ENCODE data around the gene TREH.
"Not testable (repeated sequence)": the region's sequence is repeated elsewhere in the genome, so short reads cannot be mapped to it uniquely, and the experiment has no call there.

TREH gene

DNA sequence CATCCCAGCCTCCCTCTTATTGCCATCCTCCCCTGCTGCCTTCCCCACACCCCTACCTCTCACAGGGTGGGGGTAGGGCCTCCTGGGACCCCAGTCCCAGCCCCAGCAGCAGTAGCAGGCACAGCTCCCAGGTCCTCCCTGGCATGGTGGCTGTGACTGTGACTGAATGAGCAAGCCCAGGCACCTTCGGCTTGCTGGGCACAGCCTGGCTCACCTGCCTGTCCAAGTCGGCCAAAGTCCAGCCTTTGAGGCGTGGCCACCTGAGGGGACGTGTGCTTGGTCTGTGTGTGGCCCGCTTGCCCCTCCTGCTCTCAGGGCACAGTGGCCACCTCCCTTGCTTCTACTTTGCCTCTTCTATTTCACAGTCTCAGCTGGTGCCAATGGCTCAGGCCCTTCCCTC lies at the start of gene TREH:
TSS of gene TREH (minus strand) at position 168 of the 400 bp plus-strand sequence. CDS start at position 145, 23 bp downstream.
- no peak for DNase-seq (ENCODE audit: low read depth)
- no peak within 1 kb of the TSS for H3K4me3 ChIP-seq (ENCODE audit: low read depth, low read length)
- TF ChIP-seq CTCF (IDR thresholded peaks at IDR 0.05; ENCODE audit: insufficient read depth, low read depth, low read length, missing control alignments) = no peak

DNA sequence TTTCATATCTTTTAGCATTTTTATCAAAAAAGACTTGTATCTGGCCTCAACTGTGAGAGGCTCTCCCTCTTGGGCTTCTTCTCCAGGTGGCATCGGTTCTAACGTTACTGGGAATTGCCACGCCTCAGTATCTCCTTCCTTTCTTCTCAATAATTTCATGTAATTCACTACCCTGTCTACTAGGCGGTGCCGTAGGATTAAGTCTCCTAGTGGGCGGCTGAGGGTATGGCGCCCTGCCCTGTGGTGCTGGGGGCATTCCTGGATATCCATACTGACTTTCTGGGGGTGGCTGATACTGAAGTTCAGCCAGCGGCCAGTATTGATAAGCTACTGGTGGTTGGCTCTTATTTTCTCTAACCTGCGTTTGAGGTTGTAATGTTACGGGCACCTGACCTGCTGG lies 48.7 kb upstream of the TREH start:
- H3K4me3 ChIP-seq (ENCODE audit: low read depth, low read length); DNase-seq (ENCODE audit: low read depth): not testable (repeated sequence)

- not testable (repeated sequence) for DNase-seq (ENCODE audit: low read depth); H3K4me3 ChIP-seq (ENCODE audit: low read depth, low read length)
Measured at GRCh38 chr11:118727721-118728066, 48.2 kb upstream of the TREH start.

- not testable (repeated sequence) for H3K4me3 ChIP-seq (ENCODE audit: low read depth, low read length); DNase-seq (ENCODE audit: low read depth)
Measured at GRCh38 chr11:118727001-118727720, 47.7 kb upstream of the TREH start.

GRCh38 chr11:118721478-118722015 lies 42.1 kb upstream of the TREH start:
- not testable (repeated sequence) for DNase-seq (ENCODE audit: low read depth); H3K4me3 ChIP-seq (ENCODE audit: low read depth, low read length)

- H3K4me3 ChIP-seq (ENCODE audit: low read depth, low read length) = not testable (repeated sequence)
Measured at GRCh38 chr11:118720740-118721139, 41.3 kb upstream of the TREH start.

GRCh38 chr11:118720078-118720477 lies 40.6 kb upstream of the TREH start:
- not testable (repeated sequence) for DNase-seq (ENCODE audit: low read depth); H3K4me3 ChIP-seq (ENCODE audit: low read depth, low read length)

More at GRCh38 chr11:118720740-118721139, 41.3 kb upstream of the TREH start:
- DNase-seq (ENCODE audit: low read depth) = not testable (repeated sequence)

DNA sequence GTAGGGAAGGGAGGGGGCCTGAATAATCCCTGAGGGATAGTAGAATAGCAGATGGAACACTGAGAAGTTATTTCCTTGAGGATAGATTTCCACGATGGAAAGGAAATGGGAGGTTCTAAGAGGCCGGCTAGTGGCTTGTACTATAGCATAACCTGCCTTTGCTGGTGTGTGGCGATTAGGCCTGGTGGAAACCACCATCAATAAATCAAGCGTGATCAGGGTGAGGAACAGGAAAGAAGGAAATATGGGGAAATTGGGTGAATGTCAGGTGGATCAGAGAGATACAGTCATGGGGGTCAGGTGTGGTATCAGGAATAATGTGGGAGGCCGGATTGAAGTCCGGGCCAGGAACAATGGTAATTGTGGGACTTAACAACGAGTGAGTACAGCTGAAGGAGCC lies 39.1 kb upstream of the TREH start:
- not testable (repeated sequence) for H3K4me3 ChIP-seq (ENCODE audit: low read depth, low read length); DNase-seq (ENCODE audit: low read depth)

DNA sequence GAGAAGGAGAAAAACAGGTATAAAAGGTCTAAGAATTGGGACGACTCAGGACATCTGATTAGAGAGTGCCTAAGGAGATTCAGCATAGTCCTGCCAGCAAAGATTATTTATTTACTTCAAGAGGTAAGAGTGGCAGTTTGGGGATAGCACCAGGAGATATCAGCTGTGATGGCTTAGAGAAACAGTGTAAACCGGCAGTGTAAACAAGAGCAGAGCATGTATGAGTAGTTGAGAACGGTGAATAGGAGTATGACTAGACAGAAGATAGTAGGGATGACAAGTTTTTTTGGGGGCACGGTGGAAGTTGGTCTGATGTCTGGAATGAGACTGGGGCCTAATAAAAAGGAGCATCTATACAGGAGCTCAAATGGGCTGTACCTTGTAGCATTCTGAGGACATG lies 38.3 kb upstream of the TREH start:
- DNase-seq (ENCODE audit: low read depth); H3K4me3 ChIP-seq (ENCODE audit: low read depth, low read length): not testable (repeated sequence)

DNA sequence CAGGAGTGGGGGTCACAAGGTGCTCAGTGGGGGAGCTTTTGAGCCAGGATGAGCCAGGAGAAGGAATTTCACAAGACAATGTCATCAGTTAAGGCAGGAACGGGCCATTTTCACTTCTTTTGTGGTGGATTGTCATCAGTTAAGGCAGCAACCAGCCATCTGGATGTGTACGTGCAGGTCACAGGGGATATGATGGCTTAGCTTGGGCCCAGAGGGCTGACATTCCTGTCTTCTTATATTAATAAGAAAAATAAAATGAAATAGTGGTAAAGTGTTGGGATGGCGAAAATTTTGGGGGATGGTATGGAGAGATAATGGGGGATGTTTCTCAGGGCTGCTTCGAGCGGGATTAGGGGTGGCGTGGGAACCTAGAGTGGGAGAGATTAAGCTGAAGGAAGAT lies 37.8 kb upstream of the TREH start:
- not testable (repeated sequence) for DNase-seq (ENCODE audit: low read depth); H3K4me3 ChIP-seq (ENCODE audit: low read depth, low read length)

DNA sequence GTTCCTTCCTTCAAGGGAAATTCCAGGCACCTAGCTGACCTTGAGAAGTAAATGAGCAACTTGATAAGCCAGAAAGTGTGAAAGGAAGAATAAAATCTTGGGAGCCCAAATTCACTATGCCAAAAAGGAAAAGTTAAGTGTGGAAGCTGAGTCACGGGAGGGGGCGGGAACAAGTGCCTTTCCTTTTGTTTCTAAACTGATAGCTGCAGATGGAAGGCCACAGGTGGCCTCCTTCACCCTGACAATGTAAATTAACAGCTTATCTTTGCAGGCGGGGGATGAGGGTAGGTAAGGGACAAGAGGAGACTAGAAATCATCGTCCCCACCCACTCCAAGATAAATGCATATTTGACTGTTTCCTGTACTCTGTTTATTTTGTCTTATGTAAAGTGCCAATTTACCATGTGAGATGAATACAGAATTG lies 36.4 kb upstream of the TREH start:
- H3K4me3 ChIP-seq (ENCODE audit: low read depth, low read length) = no peak overlapping the region
- DNase-seq (ENCODE audit: low read depth) = no peak
- TF ChIP-seq CTCF (IDR thresholded peaks at IDR 0.05; ENCODE audit: insufficient read depth, low read depth, low read length, missing control alignments) = no peak

DNA sequence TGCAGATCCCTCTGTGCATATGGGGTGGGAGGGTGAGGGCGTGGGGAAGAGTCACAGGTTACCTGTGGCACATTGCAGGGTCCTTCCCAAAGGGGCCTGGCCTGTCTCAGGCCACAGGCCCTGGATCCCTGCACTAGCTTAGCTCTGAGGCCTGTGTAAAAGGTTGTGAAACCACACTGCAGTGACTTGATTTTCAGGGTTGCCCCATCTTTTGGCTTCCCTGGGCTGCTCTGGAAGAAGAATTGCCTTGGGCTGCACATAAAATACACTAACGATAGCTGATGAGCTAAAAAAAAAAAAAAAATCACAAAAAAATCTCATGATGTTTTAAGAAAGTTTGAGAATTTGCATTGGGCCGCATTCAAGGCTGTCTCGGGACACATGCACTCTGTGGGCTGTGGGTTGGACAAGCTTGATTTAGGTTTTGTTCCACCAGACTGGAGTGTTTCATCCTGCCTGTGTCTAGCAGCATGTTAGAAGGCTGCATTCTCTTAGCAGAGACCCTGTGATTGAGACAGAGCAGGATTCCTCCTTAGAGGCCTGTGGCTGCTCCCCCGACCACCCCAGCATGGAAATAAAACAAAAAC lies 35.9 kb upstream of the TREH start:
- DNase-seq (ENCODE audit: low read depth) = peak; percentile 57
- no peak overlapping the region for H3K4me3 ChIP-seq (ENCODE audit: low read depth, low read length)
- no peak for TF ChIP-seq CTCF (IDR thresholded peaks at IDR 0.05; ENCODE audit: insufficient read depth, low read depth, low read length, missing control alignments)
